Measurements from ENCODE around the gene SLC7A11.

Gene SLC7A11

DNA sequence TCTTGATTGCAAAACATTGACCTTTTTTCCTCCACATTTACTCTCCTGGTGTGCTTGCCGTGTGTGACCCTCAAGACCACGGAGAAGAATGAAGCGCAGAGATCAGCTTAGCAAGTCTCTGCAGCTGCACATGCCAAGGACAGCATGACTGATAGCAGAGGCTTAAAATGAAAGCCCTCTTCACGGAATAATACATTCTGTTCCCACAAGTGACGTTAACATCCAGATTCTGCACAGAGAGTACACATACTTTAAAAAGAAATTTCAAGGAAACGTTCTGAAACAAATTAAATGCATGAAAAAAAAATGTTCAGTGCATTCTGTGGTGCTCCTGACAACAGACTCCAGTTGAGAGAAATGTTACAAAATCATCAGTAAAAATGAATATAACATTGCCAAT, 60.9 kb downstream of the SLC7A11 start:
- Histone ChIP-seq H3K9ac (ENCODE audit: low read length) (no peak overlapping the region), H3K9me2 (replicated peaks; ENCODE audit: insufficient read depth, low read length) (no peaks in the 10 kb centered on the region), H2AFZ (ENCODE audit: low read length) (no peak overlapping the region), H3K4me3 (ENCODE audit: low read length) (no peak overlapping the region), H3K79me2 (ENCODE audit: low read length) (no peaks in the 10 kb centered on the region), H3K27me3 (replicated peaks; ENCODE audit: insufficient read depth, low read length) (no peaks in the 10 kb centered on the region), H4K20me1 (ENCODE audit: insufficient read depth, low read length) (no peaks in the 10 kb centered on the region), H3K4me2 (ENCODE audit: low read depth, low read length) (no peak overlapping the region), H3K27ac (ENCODE audit: low read length) (no peak overlapping the region), H3K9me3 (replicated peaks; ENCODE audit: insufficient read depth, low read length) (no peaks in the 10 kb centered on the region), H3F3A (ENCODE audit: insufficient read depth, low read length) (no peaks in the 10 kb centered on the region), H3K36me3 (replicated peaks; ENCODE audit: insufficient read depth, low read length) (no peaks in the 10 kb centered on the region), H3K4me1 (ENCODE audit: low read length) (no peaks in the 10 kb centered on the region)
- TF ChIP-seq EZH2phosphoT487 (IDR thresholded peaks at IDR 0.05; ENCODE audit: low read length) (no peak), EZH2 (optimal IDR thresholded peaks at IDR 0.05; ENCODE audit: low read depth, low read length) (no peak)
- TF ChIP-seq, protein P1, sequence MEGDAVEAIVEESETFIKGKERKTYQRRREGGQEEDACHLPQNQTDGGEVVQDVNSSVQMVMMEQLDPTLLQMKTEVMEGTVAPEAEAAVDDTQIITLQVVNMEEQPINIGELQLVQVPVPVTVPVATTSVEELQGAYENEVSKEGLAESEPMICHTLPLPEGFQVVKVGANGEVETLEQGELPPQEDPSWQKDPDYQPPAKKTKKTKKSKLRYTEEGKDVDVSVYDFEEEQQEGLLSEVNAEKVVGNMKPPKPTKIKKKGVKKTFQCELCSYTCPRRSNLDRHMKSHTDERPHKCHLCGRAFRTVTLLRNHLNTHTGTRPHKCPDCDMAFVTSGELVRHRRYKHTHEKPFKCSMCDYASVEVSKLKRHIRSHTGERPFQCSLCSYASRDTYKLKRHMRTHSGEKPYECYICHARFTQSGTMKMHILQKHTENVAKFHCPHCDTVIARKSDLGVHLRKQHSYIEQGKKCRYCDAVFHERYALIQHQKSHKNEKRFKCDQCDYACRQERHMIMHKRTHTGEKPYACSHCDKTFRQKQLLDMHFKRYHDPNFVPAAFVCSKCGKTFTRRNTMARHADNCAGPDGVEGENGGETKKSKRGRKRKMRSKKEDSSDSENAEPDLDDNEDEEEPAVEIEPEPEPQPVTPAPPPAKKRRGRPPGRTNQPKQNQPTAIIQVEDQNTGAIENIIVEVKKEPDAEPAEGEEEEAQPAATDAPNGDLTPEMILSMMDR (IDR thresholded peaks at IDR 0.05; ENCODE audit: low read length), result no peak
- no peak for DNase-seq

DNA sequence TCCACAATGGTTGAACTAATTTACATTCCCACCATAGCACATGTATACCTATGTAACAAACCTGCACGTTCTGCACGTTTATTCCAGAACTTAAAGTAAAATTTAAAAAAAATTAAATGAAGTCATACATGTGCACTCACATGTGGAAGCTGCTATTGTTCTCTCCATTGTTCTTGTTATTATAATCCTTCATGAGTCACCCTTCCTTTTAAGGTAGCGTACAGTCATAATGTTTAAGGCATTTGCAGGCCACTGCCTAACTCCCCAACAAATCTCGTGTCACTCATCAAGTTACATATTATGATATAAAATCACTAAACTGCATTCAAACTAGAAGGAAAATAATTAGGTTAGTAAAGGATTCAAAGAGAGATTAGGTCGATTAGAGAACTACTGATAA, 63.6 kb downstream of the SLC7A11 start:
- Histone ChIP-seq H3K9ac (ENCODE audit: low read length) (no peak overlapping the region), H3K79me2 (ENCODE audit: low read length) (no peaks in the 10 kb centered on the region), H3K4me1 (ENCODE audit: low read length) (no peaks in the 10 kb centered on the region), H3K4me3 (ENCODE audit: low read length) (no peak overlapping the region), H3K9me3 (replicated peaks; ENCODE audit: insufficient read depth, low read length) (no peaks in the 10 kb centered on the region), H3K4me2 (ENCODE audit: low read depth, low read length) (no peak overlapping the region), H3K27ac (ENCODE audit: low read length) (no peak overlapping the region), H3K27me3 (replicated peaks; ENCODE audit: insufficient read depth, low read length) (no peaks in the 10 kb centered on the region), H3K9me2 (replicated peaks; ENCODE audit: insufficient read depth, low read length) (no peaks in the 10 kb centered on the region), H2AFZ (ENCODE audit: low read length) (no peak overlapping the region), H4K20me1 (ENCODE audit: insufficient read depth, low read length) (no peaks in the 10 kb centered on the region), H3F3A (ENCODE audit: insufficient read depth, low read length) (no peaks in the 10 kb centered on the region), H3K36me3 (replicated peaks; ENCODE audit: insufficient read depth, low read length) (no peaks in the 10 kb centered on the region)
- TF ChIP-seq, protein P1 (IDR thresholded peaks at IDR 0.05; ENCODE audit: low read length), result no peak
- TF ChIP-seq EZH2phosphoT487 (IDR thresholded peaks at IDR 0.05; ENCODE audit: low read length) (no peak), EZH2 (optimal IDR thresholded peaks at IDR 0.05; ENCODE audit: low read depth, low read length) (no peak)
- DNase-seq, result no peak

DNA sequence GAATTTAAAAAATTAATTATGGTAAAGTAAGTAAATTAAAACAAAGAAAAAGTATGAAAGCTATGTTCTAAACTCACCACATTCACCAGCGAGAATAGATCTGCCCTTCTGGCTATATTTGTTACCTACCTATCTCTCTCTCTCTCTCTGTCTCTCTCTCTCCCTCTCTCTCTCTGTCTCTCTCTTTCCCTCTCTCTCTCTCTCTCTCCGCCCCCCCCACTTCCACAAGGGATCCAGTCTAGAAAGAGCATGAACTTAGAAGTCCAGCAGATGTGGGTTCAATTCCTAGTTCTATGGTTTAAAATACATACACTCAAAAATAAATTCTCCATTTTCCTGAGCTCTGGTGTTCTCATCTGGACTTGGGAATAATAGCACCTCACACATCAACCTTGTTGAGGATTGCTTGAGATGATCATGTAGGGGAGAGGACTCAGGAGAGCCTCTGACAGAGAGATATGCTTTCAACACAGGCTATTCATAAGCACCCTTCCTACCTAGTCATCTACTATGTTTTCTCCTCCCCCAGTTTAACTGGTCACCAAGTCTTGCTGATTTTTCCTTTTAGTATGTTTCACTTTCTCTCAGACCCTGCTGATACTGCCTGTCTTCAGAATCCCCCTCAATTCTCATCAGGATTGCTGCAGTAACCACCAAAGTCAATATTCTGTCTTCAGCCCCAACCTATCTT, 64.7 kb downstream of the SLC7A11 start:
- no peaks in the 10 kb centered on the region for H3K4me1 ChIP-seq (ENCODE audit: low read length)
- H3K4me3 ChIP-seq (ENCODE audit: low read length), result no peak overlapping the region
- H3K9ac ChIP-seq (ENCODE audit: low read length), result no peak overlapping the region
- no peak overlapping the region for H2AFZ ChIP-seq (ENCODE audit: low read length)
- no peaks in the 10 kb centered on the region for H3K27me3 ChIP-seq (replicated peaks; ENCODE audit: insufficient read depth, low read length)
- H3K9me2 ChIP-seq (replicated peaks; ENCODE audit: insufficient read depth, low read length), result no peaks in the 10 kb centered on the region
- no peaks in the 10 kb centered on the region for H3K36me3 ChIP-seq (replicated peaks; ENCODE audit: insufficient read depth, low read length)
- TF ChIP-seq EZH2 (optimal IDR thresholded peaks at IDR 0.05; ENCODE audit: low read depth, low read length) (no peak), EZH2phosphoT487 (IDR thresholded peaks at IDR 0.05; ENCODE audit: low read length) (no peak)
- TF ChIP-seq, protein P1 (IDR thresholded peaks at IDR 0.05; ENCODE audit: low read length), result no peak
- H3K79me2 ChIP-seq (ENCODE audit: low read length), result no peaks in the 10 kb centered on the region
- H3K9me3 ChIP-seq (replicated peaks; ENCODE audit: insufficient read depth, low read length), result no peaks in the 10 kb centered on the region
- no peak overlapping the region for H3K27ac ChIP-seq (ENCODE audit: low read length)
- no peaks in the 10 kb centered on the region for H4K20me1 ChIP-seq (ENCODE audit: insufficient read depth, low read length)
- no peak overlapping the region for H3K4me2 ChIP-seq (ENCODE audit: low read depth, low read length)
- no peaks in the 10 kb centered on the region for H3F3A ChIP-seq (ENCODE audit: insufficient read depth, low read length)
- no peak for DNase-seq

Data from MM.1S (cell line).